Progenitor cell of endocrine pancreas (in vitro differentiated cells): ENCODE results near the gene LRRFIP1. TPM values are rescaled to one million over a fixed set of nuclear protein-coding genes. Genes with fewer than 3 reads are reported as not detected.
"Not testable (repeated sequence)": the region's sequence is repeated elsewhere in the genome, so short reads cannot be mapped to it uniquely, and the experiment has no call there.

Experiments
- DNase-seq: peaks from one replicate; pipeline ENCODE4 v3.0.0; 2021; ENCODE audit warnings: low spot score; ENCODE audit not compliant: unreplicated experiment
- H3K27ac Mint-ChIP-seq: 2 replicates; pipeline ENCODE4 v1.8.0; 2021; ENCODE audit warnings: mild to moderate bottlenecking, moderate library complexity, mixed read lengths
- H3K27me3 Mint-ChIP-seq: 2 replicates; pipeline ENCODE4 v1.8.0; 2021; ENCODE audit warnings: mixed read lengths
- H3K36me3 Mint-ChIP-seq: 2 replicates; pipeline ENCODE4 v1.8.0; 2022; ENCODE audit warnings: mixed read lengths; ENCODE audit not compliant: insufficient read depth
- H3K4me1 Mint-ChIP-seq: 2 replicates; pipeline ENCODE4 v1.8.0; 2021; ENCODE audit warnings: low read depth, mixed read lengths
- H3K4me3 Mint-ChIP-seq: 2 replicates; pipeline ENCODE4 v1.8.0; 2021; ENCODE audit warnings: low read depth, mild to moderate bottlenecking, moderate library complexity, mixed read lengths
- H3K9me3 Mint-ChIP-seq: 2 replicates; pipeline ENCODE4 v1.8.0; 2021; ENCODE audit warnings: low read depth, mixed read lengths
- total RNA-seq: library from RNA; stranded (reverse); gene quantifications from 2 replicates; pipeline ENCODE4 v1.2.1, GENCODE V29; 2021
- TF ChIP-seq, protein P1 (sequence below): fragments of 200-600 bp; sonication (generic); IDR thresholded peaks from one replicate; pipeline ENCODE4 v1.5.0; 2021; ENCODE audit warnings: antibody characterized with exemption, mild to moderate bottlenecking; ENCODE audit not compliant: unreplicated experiment

LRRFIP1 gene
- total RNA-seq, 1 donor from 2014 or later, result 68.6 TPM

DNA sequence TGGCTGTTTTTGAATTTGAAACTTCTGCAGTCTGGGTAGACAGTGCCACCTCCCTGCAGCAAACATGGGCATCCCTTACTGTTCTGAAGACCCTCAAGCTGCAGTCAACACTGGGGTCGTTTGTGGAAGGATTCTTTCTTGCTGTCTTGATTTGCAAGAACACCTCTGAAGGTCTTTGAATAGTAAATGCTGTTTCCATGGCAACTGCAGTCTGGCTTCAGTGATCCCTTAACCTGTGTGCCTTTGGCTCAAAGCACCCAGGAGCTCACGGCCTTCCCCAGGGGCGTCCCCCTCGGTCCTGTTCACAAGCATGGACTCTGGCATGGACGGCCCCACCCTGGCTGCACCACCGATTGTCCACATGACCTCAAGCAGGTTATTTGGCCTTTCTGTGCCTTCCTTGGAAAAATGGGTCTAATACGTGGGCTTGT is 38.3 kb downstream of the LRRFIP1 start:
- Mint-ChIP-seq H3K27ac (no peak overlapping the region), H3K4me3 (no peak overlapping the region), H3K36me3 (peaks cover 7% of the 10 kb centered on the region), H3K27me3 (no peaks in the 10 kb centered on the region), H3K9me3 (no peaks in the 10 kb centered on the region), H3K4me1 (peaks cover 44% of the 10 kb centered on the region)
- DNase-seq, result no peak
- TF ChIP-seq, protein P1, sequence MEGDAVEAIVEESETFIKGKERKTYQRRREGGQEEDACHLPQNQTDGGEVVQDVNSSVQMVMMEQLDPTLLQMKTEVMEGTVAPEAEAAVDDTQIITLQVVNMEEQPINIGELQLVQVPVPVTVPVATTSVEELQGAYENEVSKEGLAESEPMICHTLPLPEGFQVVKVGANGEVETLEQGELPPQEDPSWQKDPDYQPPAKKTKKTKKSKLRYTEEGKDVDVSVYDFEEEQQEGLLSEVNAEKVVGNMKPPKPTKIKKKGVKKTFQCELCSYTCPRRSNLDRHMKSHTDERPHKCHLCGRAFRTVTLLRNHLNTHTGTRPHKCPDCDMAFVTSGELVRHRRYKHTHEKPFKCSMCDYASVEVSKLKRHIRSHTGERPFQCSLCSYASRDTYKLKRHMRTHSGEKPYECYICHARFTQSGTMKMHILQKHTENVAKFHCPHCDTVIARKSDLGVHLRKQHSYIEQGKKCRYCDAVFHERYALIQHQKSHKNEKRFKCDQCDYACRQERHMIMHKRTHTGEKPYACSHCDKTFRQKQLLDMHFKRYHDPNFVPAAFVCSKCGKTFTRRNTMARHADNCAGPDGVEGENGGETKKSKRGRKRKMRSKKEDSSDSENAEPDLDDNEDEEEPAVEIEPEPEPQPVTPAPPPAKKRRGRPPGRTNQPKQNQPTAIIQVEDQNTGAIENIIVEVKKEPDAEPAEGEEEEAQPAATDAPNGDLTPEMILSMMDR, result no peak

DNA sequence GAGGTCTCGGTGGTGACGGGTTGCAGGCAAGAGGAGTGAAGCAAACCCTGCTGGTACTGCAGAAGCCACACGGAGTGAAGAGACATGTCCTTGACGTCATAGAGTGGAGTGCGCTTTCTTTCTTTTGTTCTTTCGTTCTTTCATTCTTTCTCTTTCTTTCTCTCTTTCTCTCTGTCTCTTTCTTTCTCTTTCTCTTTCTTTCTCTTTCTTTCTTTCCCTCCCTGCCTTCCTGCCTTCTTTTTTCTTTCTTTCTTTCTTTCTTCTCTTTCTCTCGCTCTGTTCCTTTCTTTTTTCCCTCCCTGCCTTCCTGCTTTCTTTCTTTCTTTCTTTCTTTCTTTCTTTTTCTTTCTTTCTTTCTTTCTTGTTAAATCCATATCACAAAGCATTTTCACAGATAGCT is 39.2 kb downstream of the LRRFIP1 start:
- peaks cover 35% of the 10 kb centered on the region for H3K4me1 Mint-ChIP-seq
- H3K27me3 Mint-ChIP-seq, result no peaks in the 10 kb centered on the region
- peaks cover 7% of the 10 kb centered on the region for H3K36me3 Mint-ChIP-seq
- H3K27ac Mint-ChIP-seq, result peak overlapping the region; percentile 35
- no peak for DNase-seq
- TF ChIP-seq, protein P1, result no peak
- no peak overlapping the region for H3K4me3 Mint-ChIP-seq
- H3K9me3 Mint-ChIP-seq, result no peaks in the 10 kb centered on the region

DNA sequence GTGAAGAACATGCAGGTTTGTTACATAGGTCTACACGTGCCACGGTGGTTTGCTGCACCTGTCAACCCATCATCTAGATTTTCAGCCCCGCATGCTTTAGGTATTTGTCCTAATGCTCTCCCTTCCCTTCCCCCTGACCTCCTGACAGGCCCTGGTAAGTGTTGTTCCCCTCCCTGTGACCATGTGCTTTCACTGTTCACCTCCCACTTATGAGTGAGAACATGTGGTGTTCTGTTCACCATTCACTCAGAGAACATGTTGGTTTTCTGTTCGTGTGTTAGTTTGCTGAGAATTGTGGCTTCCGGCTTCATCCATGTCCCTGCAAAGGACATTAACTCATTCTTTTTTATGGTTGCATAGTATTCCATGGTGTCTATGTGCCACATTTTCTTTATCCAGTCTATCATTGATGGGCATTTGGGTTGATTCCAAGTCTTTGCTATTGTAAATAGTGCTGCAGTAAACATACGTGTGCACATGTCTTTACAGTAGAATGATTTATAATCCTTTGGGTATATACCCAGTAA is 39.7 kb downstream of the LRRFIP1 start:
- H3K27me3 Mint-ChIP-seq, H3K27ac Mint-ChIP-seq, H3K9me3 Mint-ChIP-seq, DNase-seq, H3K4me3 Mint-ChIP-seq, H3K36me3 Mint-ChIP-seq: not testable (repeated sequence)
- peaks cover 31% of the 10 kb centered on the region for H3K4me1 Mint-ChIP-seq

DNA sequence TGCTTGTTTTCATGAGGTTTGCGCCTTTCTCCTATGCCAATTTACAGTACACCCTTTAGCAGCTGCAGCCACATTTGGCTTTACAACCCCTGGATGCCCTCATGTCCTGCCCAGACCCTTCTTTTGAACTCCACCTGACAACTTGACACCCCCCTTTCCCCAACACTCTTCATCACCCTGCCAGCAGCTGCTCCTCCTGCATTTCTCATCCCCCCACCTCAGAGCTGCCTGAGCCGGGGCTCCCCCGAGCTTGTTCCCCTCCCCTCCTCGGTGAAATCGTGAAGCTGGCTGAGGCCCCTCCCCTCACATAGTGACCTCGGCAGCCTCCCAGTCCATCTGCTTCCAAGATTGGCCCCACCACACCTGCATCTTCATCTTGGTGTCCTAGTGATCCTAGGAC is 40.5 kb downstream of the LRRFIP1 start:
- no peak overlapping the region for H3K4me3 Mint-ChIP-seq
- H3K36me3 Mint-ChIP-seq, result peaks cover 7% of the 10 kb centered on the region
- TF ChIP-seq, protein P1, result no peak
- peak overlapping the region; percentile 72 for H3K27ac Mint-ChIP-seq
- no peak for DNase-seq
- peaks cover 24% of the 10 kb centered on the region for H3K4me1 Mint-ChIP-seq
- H3K27me3 Mint-ChIP-seq, result no peaks in the 10 kb centered on the region
- H3K9me3 Mint-ChIP-seq, result no peaks in the 10 kb centered on the region

DNA sequence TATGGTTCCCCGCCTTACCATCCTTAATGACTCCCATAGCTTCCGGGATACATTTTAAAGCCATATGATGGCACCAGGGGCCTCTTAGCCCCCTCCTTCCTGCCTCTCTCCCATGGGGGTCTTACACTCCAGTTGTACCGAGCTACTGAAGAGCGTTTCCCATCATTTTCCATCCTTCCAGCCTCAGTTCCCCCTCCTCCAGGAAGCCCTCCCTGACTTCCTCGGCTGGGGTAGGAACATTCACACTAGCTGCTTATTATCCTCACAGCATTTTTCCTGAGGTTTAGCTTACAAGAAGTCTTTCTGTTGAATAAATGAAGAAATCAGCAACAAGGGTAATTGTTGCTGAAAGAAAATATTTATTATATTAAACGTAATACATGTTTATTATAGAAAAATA is 41.1 kb downstream of the LRRFIP1 start:
- Mint-ChIP-seq H3K9me3 (no peaks in the 10 kb centered on the region), H3K4me3 (no peak overlapping the region), H3K36me3 (peaks cover 7% of the 10 kb centered on the region), H3K27me3 (no peaks in the 10 kb centered on the region), H3K27ac (peak overlapping the region; percentile 72), H3K4me1 (peaks cover 20% of the 10 kb centered on the region)
- no peak for DNase-seq
- TF ChIP-seq, protein P1, result no peak

DNA sequence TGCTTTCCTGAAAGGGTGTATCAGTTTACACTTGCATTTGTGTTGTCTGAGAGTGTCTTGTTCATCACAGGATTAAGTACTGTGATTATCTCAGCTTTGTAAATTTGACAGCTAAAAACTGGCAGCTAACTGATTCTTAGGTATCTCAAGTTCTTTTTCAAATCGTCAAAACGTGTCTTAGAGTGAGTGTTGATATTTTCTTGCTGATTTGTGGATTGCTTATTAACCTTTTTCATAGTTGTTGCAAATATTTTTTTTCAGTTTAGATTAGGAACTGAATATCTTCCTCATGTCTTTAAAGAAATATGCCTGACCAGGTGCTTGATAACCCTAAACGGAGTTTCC is 41.9 kb downstream of the LRRFIP1 start:
- no peak overlapping the region for H3K27ac Mint-ChIP-seq
- no peak for DNase-seq
- H3K4me3 Mint-ChIP-seq, result no peak overlapping the region
- H3K27me3 Mint-ChIP-seq, result no peaks in the 10 kb centered on the region
- TF ChIP-seq, protein P1, result no peak
- H3K9me3 Mint-ChIP-seq, result no peaks in the 10 kb centered on the region
- H3K36me3 Mint-ChIP-seq, result peaks cover 7% of the 10 kb centered on the region
- peaks cover 22% of the 10 kb centered on the region for H3K4me1 Mint-ChIP-seq
